K562 (cell line): Measurements from ENCODE around the gene USP5. TPM values are rescaled to one million over a fixed set of nuclear protein-coding genes. Genes with fewer than 3 reads are reported as not detected.
"Not testable (repeated sequence)": the region's sequence is repeated elsewhere in the genome, so short reads cannot be mapped to it uniquely, and the experiment has no call there.

Experiments used
- ATAC-seq: fragments of 200-7000 bp; cut with Tn5 transposase; 3 replicates; pipeline ENCODE4 v1.9.1; 2020; ENCODE audit warnings: moderate library complexity
- BruUV-seq: library from RNA; stranded (reverse); fragments of 400-500 nt; replicated peaks from 2 replicates; lab custom pipeline; 2021; lab: Mats Ljungman, UMichigan
- CTCF ChIA-PET: fragments of 300-600 bp; formaldehyde crosslinking; extraction: SDS; loops from one replicate; lab custom pipeline; 2021; ENCODE audit warnings: low intra/inter-chr PET ratio; lab: Yijun Ruan, JAX
- POLR2A ChIA-PET: fragments of 300-600, 350-650 bp; sonication (Branson Sonifier 250); formaldehyde crosslinking; extraction: SDS; loops from one replicate; lab custom pipeline; 2021; ENCODE audit warnings: antibody characterized with exemption, inconsistent platforms; lab: Yijun Ruan, JAX
- DNase-seq, 4 experiments: peaks; one replicate each; pipeline versions ENCODE4 v3.0.0 to v3.0.0-alpha.2; 2011 to 2018; ENCODE audit warnings: low spot score in 3 of 4, mixed read lengths in 3 of 4; ENCODE audit errors: extremely low read depth in 1 of 4
- FAIRE-seq: peaks from 2 replicates; lab custom pipeline; 2011; peaks lifted over from hg19 to GRCh38; lab: Jason Lieb, UNC
- H2AFZ ChIP-seq: 2 replicates; pipeline ENCODE4 v1.6.0; 2011; ENCODE audit warnings: low read depth, low read length, control low read depth, inconsistent platforms
- H3K27ac ChIP-seq: fragments of 200-600 bp; 3 replicates; pipeline ENCODE4 v1.8.0; 2011; ENCODE audit warnings: low read depth, mild to moderate bottlenecking, control low read depth, inconsistent platforms, low read length, moderate library complexity, mixed read lengths; ENCODE audit errors: extremely low read depth
- H3K27me3 ChIP-seq, 2 experiments: fragments of 300-600 bp in 1 of 2; 2 replicates in 1 of 2; 3 replicates in 1 of 2; pipeline versions ENCODE4 v1.6.0 to v1.8.0; 2011; ENCODE audit warnings: inconsistent platforms in 2 of 2, low read length in 2 of 2, mild to moderate bottlenecking in 1 of 2, mixed read lengths in 1 of 2, moderate library complexity in 1 of 2; ENCODE audit not compliant: control insufficient read depth in 2 of 2, insufficient read depth in 2 of 2
- H3K36me3 ChIP-seq: fragments of 300-600 bp; 3 replicates; pipeline ENCODE4 v1.8.0; 2011; ENCODE audit warnings: mild to moderate bottlenecking, low read length, inconsistent platforms; ENCODE audit not compliant: control insufficient read depth, insufficient read depth
- H3K4me1 ChIP-seq, 2 experiments: fragments of 200-600 bp in 1 of 2; replicated peaks in 1 of 2; 2 replicates in 1 of 2; 3 replicates in 1 of 2; pipeline versions ENCODE4 v1.5.1 to v1.8.0; 2011; ENCODE audit warnings: inconsistent platforms in 2 of 2, low read length in 2 of 2, mild to moderate bottlenecking in 1 of 2, mixed read lengths in 1 of 2, moderate library complexity in 1 of 2; ENCODE audit not compliant: control insufficient read depth in 2 of 2, insufficient read depth in 2 of 2
- H3K4me2 ChIP-seq: 2 replicates; pipeline ENCODE4 v1.6.1; 2011; ENCODE audit warnings: low read length, control low read depth, inconsistent platforms, mixed read lengths; ENCODE audit not compliant: insufficient read depth
- H3K4me3 ChIP-seq: fragments of 200-600 bp; sonication (generic), shearing (Covaris generic); 2 replicates; pipeline ENCODE4 v1.5.1; 2016; ENCODE audit warnings: control low read depth, inconsistent platforms
- H3K79me2 ChIP-seq: fragments of 200-600 bp; 3 replicates; pipeline ENCODE4 v1.8.0; 2011; ENCODE audit warnings: low read length, inconsistent platforms; ENCODE audit not compliant: control insufficient read depth, insufficient read depth
- H3K9ac ChIP-seq, 2 experiments: 2 replicates each; pipeline versions ENCODE4 v1.6.0 to v1.6.1; 2011; ENCODE audit warnings: low read depth in 2 of 2, low read length in 2 of 2, control low read depth in 1 of 2, inconsistent platforms in 1 of 2, mild to moderate bottlenecking in 1 of 2, mixed read lengths in 1 of 2; ENCODE audit not compliant: insufficient read depth in 1 of 2
- H3K9me1 ChIP-seq: one replicate; pipeline ENCODE4 v1.6.0; 2011; ENCODE audit warnings: inconsistent platforms, mild to moderate bottlenecking, low read length, moderate library complexity; ENCODE audit not compliant: control insufficient read depth, insufficient read depth
- H3K9me3 ChIP-seq: replicated peaks from 2 replicates; pipeline ENCODE4 v1.5.1; 2011; ENCODE audit warnings: low read depth, low read length, inconsistent platforms; ENCODE audit not compliant: control insufficient read depth, insufficient read depth
- H4K20me1 ChIP-seq: replicated peaks from 2 replicates; pipeline ENCODE4 v1.6.1; 2011; ENCODE audit warnings: low read length, inconsistent platforms, mixed read lengths; ENCODE audit not compliant: control insufficient read depth, insufficient read depth
- ATF2 ChIP-seq: sonication (generic); formaldehyde crosslinking; IDR thresholded peaks from 2 replicates; pipeline ENCODE4 v1.8.1; 2022; ENCODE audit warnings: missing genetic modification reagents
- GABPA ChIP-seq: fragments of 200-800 bp; sonication (Bioruptor generic); conservative IDR thresholded peaks from 2 replicates; pipeline ENCODE4 v1.6.1; 2016; ENCODE audit warnings: low read depth, missing genetic modification characterization, missing compliant biosample characterization
- KAT7 ChIP-seq: sonication (generic); formaldehyde crosslinking; IDR thresholded peaks from 2 replicates; pipeline ENCODE4 v1.8.0; 2022; ENCODE audit warnings: missing genetic modification reagents, mild to moderate bottlenecking, borderline replicate concordance
- SNIP1 ChIP-seq: fragments of 450-650 bp; IDR thresholded peaks from 2 replicates; pipeline ENCODE4 v1.7.1; 2017; ENCODE audit warnings: low read depth, mild to moderate bottlenecking
- TAL1 ChIP-seq: fragments of 450-650 bp; IDR thresholded peaks from 2 replicates; pipeline ENCODE4 v1.6.1; 2016; ENCODE audit warnings: mild to moderate bottlenecking
- ZBTB33 ChIP-seq: sonication (generic); formaldehyde crosslinking; IDR thresholded peaks from 2 replicates; pipeline ENCODE4 v1.8.1; 2023; ENCODE audit warnings: mild to moderate bottlenecking, missing genetic modification reagents
- ZC3H4 ChIP-seq: sonication (generic); formaldehyde crosslinking; IDR thresholded peaks from 2 replicates; pipeline ENCODE4 v1.9.0; 2021; ENCODE audit warnings: missing genetic modification reagents, borderline replicate concordance
- ZNF639 ChIP-seq, 2 experiments: fragments of 200-800 bp in 1 of 2; sonication (Bioruptor generic) in 1 of 2; sonication (generic) in 1 of 2; formaldehyde crosslinking in 1 of 2; IDR thresholded peaks in 1 of 2; conservative IDR thresholded peaks in 1 of 2; 2 replicates each; pipeline versions ENCODE4 v1.5.0 to v1.6.1; 2016 to 2020; ENCODE audit warnings: missing compliant biosample characterization in 1 of 2, missing genetic modification characterization in 1 of 2, missing genetic modification reagents in 1 of 2
- WGBS: fragments of 100-300 bp; shearing (Covaris generic); methylation state at CpG from one replicate; pipeline ENCODE4 v1.1.6; 2016; ENCODE audit warnings: low coverage, mixed read lengths; ENCODE audit not compliant: insufficient coverage; ENCODE audit errors: missing lambda C conversion rate; 5-methylcytosine and 5-hydroxymethylcytosine counted together
- in situ Hi-C: fragments of 300-500 bp; cut with MboI; formaldehyde crosslinking; loops from 4 replicates; pipeline ENCODE4 v1.15.0; 2018; ENCODE audit warnings: inconsistent platforms, mixed read lengths
- intact Hi-C: fragments of 100-400 bp; cut with micrococcal nuclease; formaldehyde crosslinking; loops from 2 replicates; pipeline ENCODE4 v1.14.2; 2022
- polyA plus RNA-seq, 8 experiments: library from polyadenylated mRNA; depleted of rRNA in 4 of 8; stranded (reverse) in 5 of 8; unstranded in 3 of 8; fragments of >200 nt; fragmentation: Nextera tagmentation in 2 of 8; fragmentation: Illumina TruSeq in 1 of 8; extraction: Ambion mirVana in 2 of 8; extraction: Trizol in 1 of 8; gene quantifications; 2 replicates each; pipeline versions ENCODE4 v1.2.1 to v1.2.3, GENCODE V29; 2011 to 2014; ENCODE audit warnings: inconsistent platforms in 1 of 8, missing spikeins in 1 of 8
- total RNA-seq, 7 experiments: library from RNA; depleted of rRNA in 6 of 7; stranded (reverse); fragments of >200 nt in 6 of 7; fragmentation: Illumina TruSeq in 2 of 7; extraction: Trizol in 2 of 7; gene quantifications; 2 replicates each; pipeline versions ENCODE4 v1.2.1 to v1.2.3, GENCODE V29; 2011 to 2021; ENCODE audit warnings: low replicate concordance in 1 of 7

Gene USP5
- total and polyA plus RNA-seq, 9 of the 15 experiments (the other 6 are each of a cell fraction or from before 2014, with no cell fraction given), result 1.4 to 107 (median 48.6) TPM

- H3K9me3 ChIP-seq, H3K27me3 ChIP-seq, H3K9me1 ChIP-seq, H3K4me3 ChIP-seq, H3K36me3 ChIP-seq, H3K4me2 ChIP-seq, H3K79me2 ChIP-seq, intact Hi-C loops, FAIRE-seq, H3K9ac ChIP-seq, DNase-seq, BruUV-seq, CTCF ChIA-PET, H2AFZ ChIP-seq, POLR2A ChIA-PET, H3K27ac ChIP-seq, H4K20me1 ChIP-seq, ATAC-seq, in situ Hi-C loops: not testable (repeated sequence)
- peaks cover 12 to 15% of the 10 kb centered on the region in 2 experiments; a peak in 4 of 5 replicates for H3K4me1 ChIP-seq
- WGBS, result 76% methylated on average over 3 of the region's 3 CpGs
These were observed 40.7 kb downstream of the USP5 start for GRCh38 chr12:6892683-6893082.

- no peaks in the 10 kb centered on the region for H4K20me1 ChIP-seq
- in situ Hi-C loops (no loop called here), intact Hi-C loops (no loop called here)
- TF ChIP-seq ZBTB33 (CRISPR knock-in tag) (no peak), ZC3H4 (no peak), ZNF639 (CRISPR knock-in tag; conservative IDR thresholded peaks at IDR 0.05 in 1 of 2, IDR thresholded peaks at IDR 0.05 in 1 of 2) (no peak), TAL1 (no peak), SNIP1 (no peak), GABPA (tag) (no peak), KAT7 (CRISPR knock-in tag) (no peak), ATF2 (CRISPR knock-in tag) (no peak)
- 49% methylated on average over 2 of the region's 3 CpGs for WGBS
- DNase-seq, result no peak
- ChIA-PET CTCF (no interaction called here), POLR2A (no interaction called here)
- no peak overlapping the region for H3K9ac ChIP-seq
- H3K4me3 ChIP-seq, result no peak overlapping the region
- peaks cover 13 to 14% of the 10 kb centered on the region in 2 experiments for H3K4me1 ChIP-seq
- no peaks in the 10 kb centered on the region for H3K36me3 ChIP-seq
- no TSS peak for BruUV-seq
- H3K9me1 ChIP-seq, result no peaks in the 10 kb centered on the region
- no peak for ATAC-seq
- 0 out of 3 replicates have a peak, but pooled peaks cover 2% of the 10 kb centered on the region for H3K79me2 ChIP-seq
- H3K4me2 ChIP-seq, result no peak overlapping the region
- no peaks in the 10 kb centered on the region for H3K9me3 ChIP-seq
- no peak for FAIRE-seq
- H3K27me3 ChIP-seq, result no peaks in the 10 kb centered on the region
- H3K27ac ChIP-seq, result no peak overlapping the region
- H2AFZ ChIP-seq, result peak overlapping the region; percentile 55; the same call in 1 of the 2 replicates
These were observed 42.4 kb downstream of the USP5 start for GRCh38 chr12:6894321-6894720.
